Activated CD4-positive, alpha-beta T cell treated with anti-CD3 and anti-CD28 coated beads, Interleukin-10, Interleukin-2, amounts not matched to agents 100 ng/mL and 50 ng/mL, durations not matched to agents 16 hours and 8 hours (primary cell): ENCODE results near the gene LTB.
"Not testable (repeated sequence)": the region's sequence is repeated elsewhere in the genome, so short reads cannot be mapped to it uniquely, and the experiment has no call there.

Source experiments
- DNase-seq: peaks from one replicate; pipeline ENCODE4 v3.0.0-alpha.2; 2020

Gene LTB

GRCh38 chr6:31597006-31597405 is 14.8 kb upstream of the LTB start:
- DNase-seq: peak; percentile 78

- no peak for DNase-seq
Observed at GRCh38 chr6:31592396-31592771, 10.2 kb upstream of the LTB start.

GRCh38 chr6:31590691-31591090 is 8.5 kb upstream of the LTB start:
- DNase-seq: not testable (repeated sequence)

GRCh38 chr6:31588871-31589650 is 6.8 kb upstream of the LTB start:
- DNase-seq: no peak

GRCh38 chr6:31587791-31588777 is 5.9 kb upstream of the LTB start:
- peak; percentile 44 for DNase-seq

- DNase-seq: peak; percentile 49
Observed at GRCh38 chr6:31586599-31587281, 4.5 kb upstream of the LTB start.

GRCh38 chr6:31586008-31586407 is 3.8 kb upstream of the LTB start, which contains the start of gene LST1:
LST1 (plus strand) TSS chr6:31586277; CDS start chr6:31587300, 1,023 bp downstream.
- no peak for DNase-seq

GRCh38 chr6:31585491-31585890 is 3.3 kb upstream of the LTB start:
- DNase-seq: peak; percentile 85

GRCh38 chr6:31581434-31582229 is 592 bp downstream of the LTB start:
- peak; percentile 42 for DNase-seq

- DNase-seq: peak; percentile 94
Observed at GRCh38 chr6:31580807-31581433, 1.3 kb downstream of the LTB start.

GRCh38 chr6:31580438-31580740 is 1.8 kb downstream of the LTB start:
- no peak for DNase-seq

- peak; percentile 61 for DNase-seq
Observed at GRCh38 chr6:31579546-31580437, 2.4 kb downstream of the LTB start.

- DNase-seq: no peak
Observed at GRCh38 chr6:31579119-31579505, 3.1 kb downstream of the LTB start.

- DNase-seq: peak; percentile 41
Observed at GRCh38 chr6:31578184-31579118, 3.8 kb downstream of the LTB start.

GRCh38 chr6:31577579-31577966 is 4.7 kb downstream of the LTB start:
- DNase-seq: no peak

GRCh38 chr6:31576897-31577578 is 5.2 kb downstream of the LTB start:
- peak; percentile 84 for DNase-seq

GRCh38 chr6:31575952-31576685 is 6.1 kb downstream of the LTB start:
- peak; percentile 36 for DNase-seq

- peak; percentile 96 for DNase-seq
Observed at GRCh38 chr6:31575335-31575901, 6.8 kb downstream of the LTB start, which contains the start of gene TNF. TNF (plus strand) TSS chr6:31575565; CDS start chr6:31575742, 177 bp downstream.
